HL-60 (cell line): ENCODE results near the gene IL31.

Experiments used
- CTCF ChIP-seq: IDR thresholded peaks from one replicate; pipeline ENCODE4 v1.5.1; 2011; ENCODE audit warnings: low read length, control low read depth, inconsistent platforms; ENCODE audit not compliant: insufficient read depth
- POLR2AphosphoS5 ChIP-seq: IDR thresholded peaks from 2 replicates; pipeline ENCODE4 v1.6.1; 2012; ENCODE audit warnings: low read depth
- REST ChIP-seq: IDR thresholded peaks from 2 replicates; pipeline ENCODE4 v1.6.1; 2012; ENCODE audit warnings: low read depth; ENCODE audit not compliant: insufficient replicate concordance
- SPI1 ChIP-seq: IDR thresholded peaks from 2 replicates; pipeline ENCODE4 v1.6.1; 2012; ENCODE audit warnings: low read depth, mild to moderate bottlenecking, borderline replicate concordance

GRCh38 chr12:122166422-122167349 is 7.3 kb downstream of the IL31 start:
- TF ChIP-seq CTCF: no peak
- TF ChIP-seq POLR2AphosphoS5: no peak
- no peak for TF ChIP-seq REST
- no peak for TF ChIP-seq SPI1
